Brain pericyte (primary cell): ENCODE measurements around the gene DCLRE1C.
"Not testable (repeated sequence)": the region's sequence is repeated elsewhere in the genome, so short reads cannot be mapped to it uniquely, and the experiment has no call there.

ENCODE experiments used
- DNase-seq: peaks from one replicate; pipeline ENCODE4 v3.0.0-alpha.2; 2012; ENCODE audit warnings: low read depth, low spot score

Gene DCLRE1C

GRCh38 chr10:14954001-14954770, at the start of gene DCLRE1C:
DCLRE1C (minus strand) TSS chr10:14954096; CDS start chr10:14954010, 86 bp downstream.
- DNase-seq: peak; percentile 69

- no peak for DNase-seq
Observed at GRCh38 chr10:14995964-14996565, 42.2 kb upstream of the DCLRE1C start.

DNA sequence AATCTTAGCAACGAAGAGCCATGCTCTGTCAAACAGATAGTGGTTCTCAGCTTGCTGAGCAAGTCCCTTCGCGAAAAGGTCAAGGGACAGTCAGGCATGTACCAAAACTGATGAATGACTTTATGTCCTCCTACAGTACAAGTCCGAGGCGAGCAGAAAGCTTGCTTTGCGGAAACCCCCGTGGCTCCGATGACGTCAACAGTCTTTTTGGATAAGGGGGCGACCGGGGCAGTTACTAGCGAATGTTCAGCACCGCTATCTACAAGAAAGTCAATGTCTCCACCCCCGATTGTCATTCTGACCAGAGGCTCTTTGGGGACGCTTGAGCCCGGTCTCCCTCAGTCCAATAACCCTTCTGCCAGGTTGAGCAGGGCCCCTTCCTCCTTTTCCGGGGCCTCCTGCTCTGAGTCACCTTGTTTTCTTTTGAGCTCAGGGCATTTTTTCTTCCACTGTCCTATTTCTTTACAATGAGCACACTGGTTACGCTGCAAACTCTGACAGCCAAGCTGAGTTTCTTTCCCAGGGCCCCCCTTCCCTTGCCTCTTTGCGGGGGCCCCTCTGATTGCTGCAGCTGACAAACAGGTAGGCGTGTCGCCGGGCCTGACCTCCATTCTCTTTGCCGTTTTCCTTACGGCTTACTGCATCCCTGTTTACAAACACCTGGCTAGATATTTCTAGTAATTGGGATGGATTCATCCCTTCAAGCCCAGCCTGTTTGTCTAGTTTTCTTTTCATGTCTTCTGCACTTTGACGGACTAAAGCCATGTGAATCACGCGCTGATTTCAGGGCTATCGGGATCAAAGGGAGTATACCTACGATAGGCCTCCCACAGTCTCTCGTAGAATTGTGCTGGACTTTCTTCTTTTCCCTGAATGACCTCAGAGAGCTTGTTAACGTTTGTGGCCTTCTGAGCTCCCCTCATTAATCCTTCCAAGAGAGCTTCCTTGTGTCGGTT, 39.9 kb upstream of the DCLRE1C start:
- DNase-seq: not testable (repeated sequence)

GRCh38 chr10:14992336-14992735, 38.4 kb upstream of the DCLRE1C start:
- DNase-seq: not testable (repeated sequence)

DNA sequence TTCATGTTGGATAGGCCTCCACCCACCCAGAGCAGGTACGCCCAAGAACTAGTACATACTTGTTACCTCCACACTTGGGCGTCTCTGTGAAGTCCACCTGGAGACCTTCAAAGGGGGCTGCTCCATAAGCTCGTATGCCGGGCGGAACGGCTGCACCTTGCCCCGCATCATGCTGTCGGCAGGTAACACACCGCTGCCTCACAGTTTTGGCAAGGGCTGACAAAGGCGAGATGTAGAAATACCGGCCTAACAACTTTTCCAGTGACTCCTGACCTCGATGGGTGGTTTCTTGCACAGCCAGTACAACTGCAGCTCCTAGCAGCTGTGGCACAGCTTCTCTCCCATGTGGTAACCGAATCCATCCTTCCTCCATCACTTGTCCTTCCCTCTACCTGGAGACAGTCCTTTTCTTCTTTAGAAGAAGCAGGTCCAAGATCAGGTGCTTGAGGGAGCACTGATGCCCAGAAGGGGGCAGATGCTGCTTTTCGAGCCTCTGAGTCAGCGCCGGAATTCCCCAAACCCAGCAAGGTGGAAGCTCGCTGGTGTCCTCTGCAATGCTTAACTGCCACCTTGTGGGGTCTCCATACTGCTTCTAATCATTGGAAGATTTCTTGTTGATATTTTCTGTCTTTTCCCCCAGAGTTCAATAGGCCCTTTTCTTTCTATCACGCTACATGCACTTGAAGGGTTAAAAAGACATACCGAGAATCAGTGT, 37.3 kb upstream of the DCLRE1C start:
- DNase-seq: not testable (repeated sequence)

- DNase-seq: not testable (repeated sequence)
Observed at GRCh38 chr10:14989552-14989951, 35.7 kb upstream of the DCLRE1C start.

DNA sequence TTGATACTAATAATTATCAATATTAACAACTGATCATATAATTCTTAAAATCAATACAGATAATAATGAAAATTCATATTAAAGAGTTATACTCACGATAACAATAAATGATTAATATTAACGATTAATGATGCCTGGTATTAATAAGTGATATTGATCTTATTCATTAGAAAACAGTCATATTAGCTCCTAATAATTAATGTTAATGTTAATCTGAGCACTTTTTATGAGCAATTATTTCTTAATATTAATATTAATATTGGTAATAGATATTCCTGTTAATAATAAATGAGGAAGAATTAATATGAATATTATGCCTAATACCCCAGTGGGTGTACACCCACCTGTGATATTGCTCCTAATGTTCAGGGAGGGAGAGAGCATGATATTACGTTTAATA, 28.8 kb upstream of the DCLRE1C start:
- DNase-seq: no peak

DNA sequence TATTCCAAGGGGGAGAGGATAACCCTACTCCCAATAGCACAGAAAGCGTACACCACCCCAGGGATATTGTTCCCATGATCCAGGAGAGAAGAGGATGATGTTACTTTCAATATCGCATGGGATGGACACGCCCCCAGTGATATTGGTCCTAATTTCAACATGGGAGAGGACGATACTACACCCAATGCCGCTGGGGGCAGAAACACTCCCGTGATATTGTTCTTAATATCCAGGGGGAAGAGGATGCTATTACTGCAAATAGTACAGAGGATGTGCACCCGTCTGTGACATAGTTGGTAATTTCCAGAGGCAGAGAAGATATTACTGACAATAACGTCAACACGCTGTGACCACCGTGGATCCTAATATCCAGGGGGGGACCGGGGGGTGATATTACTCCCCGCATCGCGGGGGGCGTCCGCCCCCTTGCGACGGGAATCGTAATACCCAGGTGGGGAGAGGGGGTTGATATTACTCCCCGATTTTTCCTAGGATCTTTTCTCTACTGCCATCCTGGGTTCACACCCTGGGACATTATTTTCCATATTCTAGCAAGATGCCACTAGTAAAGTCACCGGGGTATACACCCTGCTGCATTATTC, 21.9 kb upstream of the DCLRE1C start:
- no peak for DNase-seq

GRCh38 chr10:14974153-14974998, 20.5 kb upstream of the DCLRE1C start:
- not testable (repeated sequence) for DNase-seq

DNA sequence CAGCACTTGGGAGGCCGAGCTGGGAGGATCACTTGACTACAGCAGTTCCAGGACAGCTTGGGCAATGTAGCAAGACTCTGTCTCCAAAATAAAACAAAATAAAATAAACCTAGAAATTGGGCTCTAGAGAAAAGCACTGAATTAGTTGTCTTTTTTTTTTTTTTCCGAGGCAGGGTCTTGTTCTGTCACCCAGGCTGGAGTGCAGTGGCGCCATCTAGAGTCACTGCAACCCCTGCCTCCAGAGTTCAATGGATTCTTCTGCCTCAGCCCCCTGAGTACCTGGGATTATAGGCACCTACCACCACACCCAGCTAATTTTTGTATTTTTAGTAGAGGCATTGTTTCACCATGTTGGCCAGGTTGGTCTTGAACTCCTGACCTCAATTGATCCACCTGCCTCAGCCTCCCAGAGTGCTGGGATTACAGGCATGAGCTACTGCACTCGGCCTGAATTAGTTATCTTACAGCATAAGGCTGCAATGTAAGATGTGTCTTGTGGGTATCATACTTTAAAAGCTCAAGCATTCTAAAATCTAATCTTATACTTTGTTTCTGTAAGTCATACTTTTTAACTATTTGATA, 18.1 kb upstream of the DCLRE1C start:
- DNase-seq: no peak

DNA sequence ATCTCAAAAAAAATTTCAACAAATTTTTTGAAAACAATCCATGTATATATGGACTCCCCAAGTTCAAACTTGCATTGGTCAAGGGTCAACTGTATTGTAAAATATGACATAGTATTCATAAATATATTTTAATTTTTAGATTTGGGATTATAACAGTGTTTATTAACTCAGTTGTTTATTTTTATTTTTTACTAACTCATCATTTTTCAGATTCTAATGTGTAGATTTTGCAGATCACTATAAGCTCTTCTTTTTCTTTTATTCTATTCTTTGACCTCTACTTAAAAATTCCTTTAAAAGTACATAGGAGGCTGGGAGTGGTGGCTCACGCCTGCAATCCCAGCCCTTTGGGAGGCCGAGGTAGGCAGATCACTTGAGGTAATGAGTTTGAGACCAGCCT, 14.0 kb upstream of the DCLRE1C start:
- no peak for DNase-seq

DNA sequence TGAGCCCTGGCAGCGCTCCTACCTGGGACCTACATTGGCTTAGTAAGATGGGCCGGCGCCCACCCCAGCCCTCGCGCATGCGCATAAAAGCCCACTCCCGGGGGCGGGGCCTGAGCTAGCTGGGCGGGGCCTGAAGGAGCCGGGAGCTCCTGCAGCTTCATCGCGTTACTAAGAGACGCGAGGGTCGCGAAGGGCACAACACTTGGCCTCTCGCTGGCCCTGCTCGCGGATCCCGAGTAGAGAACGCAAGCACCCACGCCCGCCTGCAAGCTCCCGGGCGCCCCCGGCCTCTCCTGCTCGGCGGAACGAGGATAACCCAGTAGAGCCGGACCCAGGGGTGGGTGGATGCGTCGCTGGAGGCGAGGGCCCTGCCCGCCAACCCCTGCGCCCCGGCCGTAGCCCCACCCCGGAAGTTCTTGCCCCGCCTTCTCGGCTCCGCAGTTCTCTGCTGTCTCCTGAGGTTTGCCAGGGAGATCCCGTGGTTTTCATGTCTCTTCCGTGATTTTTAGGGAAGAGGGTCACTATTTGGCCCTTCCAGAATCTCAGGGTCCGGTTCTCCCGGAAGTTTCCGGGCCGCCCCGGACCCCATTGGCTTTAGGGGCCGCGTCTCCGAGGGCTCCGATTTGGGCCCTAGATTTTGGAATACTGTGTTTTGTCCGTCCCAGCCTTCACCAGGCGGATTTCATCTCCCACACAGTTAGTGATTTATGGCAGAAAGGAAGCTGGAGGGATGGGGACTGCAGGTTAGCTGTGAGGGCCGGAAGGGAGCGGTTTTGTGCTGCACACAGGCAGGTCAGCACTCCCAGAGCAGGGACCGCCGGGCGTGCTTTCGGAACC, 5.5 kb upstream of the DCLRE1C start, which contains the start of gene MEIG1:
Gene MEIG1 (plus strand): TSS at position 168 of the 837 bp plus-strand sequence. CDS start 7,081 bp downstream, outside the sequence.
- DNase-seq: peak; percentile 65

GRCh38 chr10:14958872-14959220, 5.0 kb upstream of the DCLRE1C start:
- DNase-seq: no peak

DNA sequence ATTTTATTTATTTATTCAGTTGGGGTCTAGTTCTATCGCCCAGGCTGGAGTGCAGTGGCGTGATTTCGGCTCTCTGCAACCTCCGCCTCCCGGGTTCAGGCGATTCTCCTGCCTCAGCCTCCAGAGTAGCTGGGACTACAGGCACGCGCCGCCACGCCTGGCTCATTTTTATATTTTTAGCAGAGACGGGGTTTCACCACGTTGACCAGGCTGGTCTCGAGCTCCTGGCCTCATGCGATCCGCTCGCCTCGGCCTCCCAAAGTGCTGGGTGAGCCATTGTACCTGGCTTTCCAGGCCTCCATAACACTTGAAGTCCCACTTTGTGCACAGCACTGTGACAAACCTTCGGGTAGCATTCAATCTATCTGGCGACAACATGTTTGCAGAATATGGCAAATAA, 1.0 kb upstream of the DCLRE1C start:
- DNase-seq: no peak

GRCh38 chr10:14953424-14954000, 384 bp downstream of the DCLRE1C start:
- peak; percentile 15 for DNase-seq

DNA sequence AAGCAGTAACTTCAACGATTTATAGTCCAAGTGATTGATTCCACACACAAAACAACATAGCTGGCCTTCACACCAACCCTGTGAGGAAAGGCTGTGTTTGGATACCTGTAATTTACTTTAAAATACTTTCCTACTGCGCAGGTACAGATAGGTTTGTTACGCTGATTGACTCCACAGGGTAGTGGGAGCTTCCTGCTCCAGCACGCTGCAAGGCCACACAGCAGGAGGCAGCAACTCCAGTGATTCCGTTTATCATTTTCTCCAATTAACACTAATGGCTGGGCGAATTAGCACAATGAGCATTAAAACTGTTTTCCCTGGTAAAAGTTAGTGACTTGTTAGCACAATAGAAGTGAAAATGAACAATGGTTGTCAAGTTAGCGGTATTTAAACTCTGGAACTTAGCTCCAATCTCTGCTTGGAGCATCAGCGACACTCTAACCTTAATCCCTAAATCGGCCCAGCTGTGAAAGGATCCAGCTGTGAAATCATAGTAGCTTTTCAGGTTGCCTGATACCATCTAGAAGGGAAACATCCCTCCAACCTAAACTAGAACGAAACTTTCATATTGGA, 959 bp downstream of the DCLRE1C start:
- peak; percentile 21 for DNase-seq

- DNase-seq: no peak
Observed at GRCh38 chr10:14949291-14949690, 4.6 kb downstream of the DCLRE1C start.

DNA sequence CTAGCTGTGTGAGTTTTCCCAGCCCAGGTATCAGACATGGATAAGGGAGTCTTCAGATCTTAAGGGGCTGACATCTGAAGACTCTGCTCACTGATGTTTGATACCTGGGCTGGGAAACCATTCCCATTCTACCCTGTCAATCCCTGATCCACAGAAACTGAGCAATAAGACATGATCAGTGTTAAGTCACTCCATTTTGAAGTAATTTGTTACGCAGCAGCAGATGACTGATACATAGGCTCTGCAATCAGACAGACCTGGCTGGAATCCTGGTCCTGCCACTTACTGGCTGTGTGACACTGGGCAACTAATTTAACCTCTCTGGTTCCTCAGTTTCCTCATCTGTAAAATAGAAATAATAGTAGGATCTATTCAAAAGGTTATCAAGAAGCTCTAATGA, 6.6 kb downstream of the DCLRE1C start:
- no peak for DNase-seq
